ENCODE data around the gene CAPS.
"Not testable (repeated sequence)": the region's sequence is repeated elsewhere in the genome, so short reads cannot be mapped to it uniquely, and the experiment has no call there.

The CAPS gene

DNA sequence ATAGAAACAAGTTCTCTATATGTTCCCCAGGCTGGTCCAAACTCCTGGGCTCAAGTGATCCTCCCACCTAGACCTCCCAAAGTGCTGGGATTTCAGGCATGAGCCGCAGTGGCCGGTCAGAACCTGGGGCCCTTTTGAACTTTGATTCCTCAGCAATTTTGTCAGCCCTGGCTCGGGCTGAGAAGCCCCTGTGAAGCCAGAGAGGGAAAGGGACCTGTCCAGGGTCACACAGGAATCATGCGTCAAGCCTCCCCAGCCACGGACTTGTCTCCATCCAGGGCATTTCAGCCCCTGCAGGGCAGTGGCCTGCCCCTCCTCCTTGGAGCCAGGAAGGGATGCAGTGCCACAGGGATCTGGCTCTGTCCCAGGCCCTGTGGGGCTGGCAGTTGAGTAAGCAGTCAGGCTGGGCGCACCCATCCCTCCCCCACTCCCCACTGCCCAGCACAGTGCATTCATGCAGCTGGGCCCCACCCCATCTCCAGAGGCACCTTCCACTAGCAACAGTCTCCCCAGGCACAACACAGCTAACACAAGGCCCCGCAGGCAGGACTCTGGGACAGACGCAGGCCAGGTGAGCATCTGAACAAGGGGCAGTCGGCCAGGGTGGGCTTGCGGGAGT is at the start of gene CAPS:
CAPS (plus strand) TSS at position 516 of the 619 bp plus-strand sequence. CDS start 153 bp downstream, outside the sequence.
- no peak for DNase-seq (ENCODE audit: low read depth)

DNA sequence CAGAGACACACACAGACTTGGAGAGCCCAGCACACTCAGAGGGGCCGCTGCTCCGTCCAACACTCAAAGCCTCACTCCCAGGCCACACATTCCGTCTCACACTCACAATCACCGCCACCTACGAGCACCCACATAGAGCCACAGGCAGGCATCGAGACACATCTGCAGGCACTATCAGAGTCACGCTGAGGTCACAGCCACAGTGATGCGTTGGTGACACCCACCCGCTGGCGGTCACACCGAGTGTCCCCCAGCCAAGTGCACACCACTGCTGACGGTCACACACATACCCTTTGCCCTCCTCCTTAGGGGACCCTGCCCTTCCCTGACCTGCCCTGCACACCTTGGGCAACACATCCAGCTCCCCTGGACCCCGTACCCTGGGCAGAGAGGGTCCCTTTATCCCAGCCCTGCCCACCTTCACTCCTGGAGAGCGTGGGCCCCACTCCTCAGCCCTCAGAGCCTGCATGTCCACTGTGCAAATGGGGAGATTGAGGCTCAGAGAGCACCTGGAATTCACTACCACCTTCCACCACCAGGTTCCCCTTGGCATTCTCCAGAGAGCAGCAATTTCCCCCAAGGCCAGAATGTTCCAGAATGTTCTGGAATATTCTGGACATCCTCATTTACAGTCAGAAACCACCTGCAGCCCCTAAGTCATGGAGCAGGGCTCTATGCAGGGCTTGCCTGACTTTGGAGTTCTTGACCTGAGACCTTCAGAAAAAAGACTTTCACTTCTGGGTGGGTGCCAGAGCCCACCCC is 49.1 kb upstream of the CAPS start:
- no peak for DNase-seq (ENCODE audit: low read depth)

DNA sequence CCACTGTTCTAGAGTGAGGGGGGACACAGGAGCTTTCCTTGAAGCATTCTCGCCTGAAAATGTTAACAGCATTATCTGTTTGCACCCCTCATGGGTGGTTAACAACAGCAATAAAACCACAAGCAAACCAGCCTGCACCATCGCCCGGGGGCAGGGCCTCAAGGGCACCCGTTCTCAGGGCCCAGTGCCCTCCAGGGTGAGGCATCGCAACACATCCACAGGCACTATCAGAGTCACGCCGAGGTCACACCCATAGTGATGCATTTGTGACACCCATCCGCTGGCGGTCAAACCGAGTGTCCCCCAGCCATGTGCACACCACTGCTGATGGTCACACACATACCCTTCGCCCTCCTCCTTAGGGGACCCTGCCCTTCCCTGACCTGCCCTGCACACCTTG is 48.3 kb upstream of the CAPS start:
- DNase-seq (ENCODE audit: low read depth), result no peak

DNA sequence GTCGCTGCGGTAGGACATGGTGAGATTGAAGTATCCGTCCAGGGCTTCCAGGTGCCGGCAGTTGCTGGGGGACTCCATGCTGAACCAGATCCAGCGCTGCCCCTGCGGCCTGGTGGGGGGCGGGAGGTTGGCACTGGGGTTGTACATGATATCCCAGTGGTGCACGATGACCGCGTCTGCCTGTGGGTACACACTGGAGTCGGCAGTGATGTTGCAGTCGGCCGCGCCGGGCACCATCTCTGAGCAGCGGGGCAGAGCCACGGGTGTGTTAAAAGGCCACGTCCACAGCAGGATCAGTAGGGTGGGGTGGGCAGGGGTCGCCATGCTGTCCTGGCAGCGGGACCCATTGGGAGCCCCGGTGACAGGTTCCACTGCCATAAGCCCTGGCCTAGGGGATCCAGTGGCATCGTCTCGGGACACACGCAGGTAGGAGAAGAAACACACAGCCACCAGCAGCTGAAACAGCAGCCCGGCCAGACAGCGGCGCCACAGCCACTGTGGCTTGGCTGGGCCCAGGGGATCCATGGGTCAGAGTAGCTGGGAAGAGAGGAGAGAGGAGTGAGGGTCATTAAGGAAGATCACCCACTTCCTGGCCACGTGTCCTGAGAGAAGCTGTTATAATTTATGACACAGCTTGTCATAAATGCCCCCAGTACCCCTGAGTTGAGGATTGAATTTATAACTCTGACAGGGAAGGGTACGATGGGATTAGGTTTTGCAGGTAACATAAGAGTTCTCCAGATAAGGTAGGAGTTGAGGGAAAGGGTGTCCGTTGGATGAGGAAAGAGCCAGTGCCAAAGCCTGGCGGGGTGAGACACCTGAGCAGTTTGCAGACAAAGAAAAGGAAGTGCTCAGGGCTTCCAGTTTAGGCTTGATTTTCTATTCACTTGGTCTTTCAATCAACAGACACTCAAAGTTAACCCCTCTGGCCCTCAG is 46.6 kb upstream of the CAPS start:
- no peak for DNase-seq (ENCODE audit: low read depth)

DNA sequence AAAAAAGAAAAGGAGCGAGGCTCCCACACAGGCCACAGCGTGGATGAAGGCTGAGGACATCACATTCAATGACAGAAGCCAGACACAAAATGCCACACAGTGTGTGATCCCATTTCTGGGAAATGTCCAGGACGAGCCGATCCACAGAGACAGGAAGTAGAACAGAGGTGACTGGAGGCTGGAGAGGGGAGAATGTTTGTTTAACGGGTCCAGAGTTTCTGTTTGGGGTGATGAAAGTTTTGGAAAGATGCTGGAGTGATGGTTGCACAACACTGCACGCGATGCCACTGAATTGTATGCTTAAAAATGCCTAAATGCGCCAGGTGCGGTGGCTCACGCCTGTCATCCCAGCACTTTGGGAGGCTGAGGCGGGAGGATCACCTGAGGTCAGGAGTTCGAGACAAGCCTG is 43.1 kb upstream of the CAPS start:
- DNase-seq (ENCODE audit: low read depth), result no peak

DNA sequence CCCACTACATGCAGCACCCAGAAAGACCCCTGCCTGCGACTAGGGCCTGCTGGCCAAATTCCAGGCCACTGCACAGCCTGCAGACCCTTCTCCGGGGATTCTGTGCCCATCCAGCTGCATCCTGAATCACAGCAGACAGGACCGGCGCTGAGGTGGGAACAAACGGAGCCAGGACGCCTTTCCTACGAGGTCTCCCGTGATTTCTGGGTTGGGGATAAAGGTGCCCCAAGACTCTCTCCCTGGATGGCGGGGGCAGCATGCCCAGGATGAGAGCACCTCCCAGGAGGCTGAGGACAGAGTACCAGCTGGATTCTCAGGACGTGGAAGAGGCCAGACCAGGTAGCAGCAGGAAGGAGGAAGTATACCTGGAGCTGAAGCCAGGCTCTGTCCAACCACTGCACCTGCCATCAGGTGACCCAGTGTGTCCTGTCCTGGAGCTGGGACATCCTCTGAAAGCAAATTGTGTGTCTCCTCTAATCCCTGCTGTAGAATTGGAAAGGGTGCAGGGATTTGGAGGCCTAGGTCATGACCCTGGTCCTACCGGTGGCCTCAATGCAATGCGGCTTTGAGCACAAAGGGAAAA is 40.3 kb upstream of the CAPS start:
- no peak for DNase-seq (ENCODE audit: low read depth)

DNA sequence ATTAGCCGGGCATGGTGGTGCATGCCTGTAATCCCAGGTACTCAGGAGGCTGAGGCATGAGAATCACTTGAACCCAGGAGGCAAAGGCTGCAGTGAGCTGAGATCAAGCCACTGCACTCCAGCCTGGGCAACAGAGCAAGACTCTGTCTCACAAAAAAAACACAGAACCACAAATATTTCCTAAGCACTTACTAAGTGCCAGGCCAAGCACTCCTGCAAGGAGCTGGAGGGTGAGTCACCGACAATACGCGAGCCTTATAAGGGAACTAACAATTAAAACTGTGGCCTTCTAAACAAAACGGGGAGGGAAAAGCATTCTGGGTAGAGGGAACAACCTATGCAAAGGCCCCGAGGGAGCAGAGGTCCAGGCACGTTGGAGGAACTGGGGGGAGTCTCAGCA is 39.6 kb upstream of the CAPS start:
- DNase-seq (ENCODE audit: low read depth), result not testable (repeated sequence)

DNA sequence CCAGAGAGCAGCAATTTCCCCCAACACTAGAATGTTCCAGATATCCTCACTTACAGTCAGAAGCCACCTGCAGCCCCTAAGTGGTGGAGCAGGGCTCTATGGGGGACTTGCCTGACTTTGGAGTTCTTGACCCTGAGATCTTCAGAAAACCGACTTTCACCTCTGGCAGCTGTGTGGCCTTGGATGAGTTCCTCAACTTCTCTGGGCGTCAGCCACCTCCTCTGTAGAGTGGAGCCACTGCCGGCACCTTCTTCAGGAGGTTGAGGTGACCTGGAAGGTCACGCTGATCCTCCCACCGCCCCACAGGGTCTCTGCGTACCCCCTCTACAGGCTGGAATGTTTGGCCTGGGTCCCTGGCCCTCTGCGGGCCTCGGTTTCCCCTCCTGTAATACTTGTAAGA is 36.6 kb upstream of the CAPS start:
- DNase-seq (ENCODE audit: low read depth), result no peak

DNA sequence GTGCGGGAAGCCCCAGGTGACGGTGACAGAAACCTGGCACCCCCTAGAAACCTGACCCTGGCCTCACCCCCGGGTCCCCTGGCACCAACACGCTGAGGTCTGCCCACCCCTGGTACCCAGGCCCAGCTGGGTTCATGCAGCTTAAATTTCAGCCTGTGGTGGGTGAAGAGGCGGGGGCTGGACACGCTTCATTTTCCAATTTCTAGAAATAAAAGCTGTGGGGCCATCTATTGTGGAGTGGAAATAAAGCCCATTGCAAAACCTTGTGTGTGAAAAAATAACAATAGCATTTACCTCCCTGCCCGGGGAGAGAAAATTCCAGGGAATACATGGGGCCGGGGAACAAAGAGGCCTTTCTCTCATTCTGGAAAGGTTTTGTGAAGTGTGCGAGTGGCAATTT is 36.2 kb upstream of the CAPS start:
- DNase-seq (ENCODE audit: low read depth), result no peak

DNA sequence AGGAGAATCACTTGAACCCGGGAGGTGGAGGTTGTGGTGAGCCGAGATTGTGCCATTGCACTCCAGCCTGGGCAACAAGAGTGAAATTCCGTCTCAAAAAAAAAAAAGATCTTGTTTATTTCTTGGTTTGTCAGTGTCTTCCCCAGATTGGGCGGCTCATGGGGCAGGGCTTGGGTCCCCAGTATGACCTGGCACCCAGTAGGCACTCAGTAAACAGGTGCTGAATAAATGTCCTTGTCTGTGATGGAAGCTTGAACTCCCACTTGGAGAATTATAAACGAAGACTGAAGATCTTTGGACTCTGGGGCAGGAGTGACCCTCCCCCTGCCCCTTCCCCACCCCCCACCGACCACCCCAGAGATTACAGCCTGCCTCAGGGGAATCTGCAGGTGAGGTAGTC is 33.9 kb upstream of the CAPS start:
- DNase-seq (ENCODE audit: low read depth), result no peak

DNA sequence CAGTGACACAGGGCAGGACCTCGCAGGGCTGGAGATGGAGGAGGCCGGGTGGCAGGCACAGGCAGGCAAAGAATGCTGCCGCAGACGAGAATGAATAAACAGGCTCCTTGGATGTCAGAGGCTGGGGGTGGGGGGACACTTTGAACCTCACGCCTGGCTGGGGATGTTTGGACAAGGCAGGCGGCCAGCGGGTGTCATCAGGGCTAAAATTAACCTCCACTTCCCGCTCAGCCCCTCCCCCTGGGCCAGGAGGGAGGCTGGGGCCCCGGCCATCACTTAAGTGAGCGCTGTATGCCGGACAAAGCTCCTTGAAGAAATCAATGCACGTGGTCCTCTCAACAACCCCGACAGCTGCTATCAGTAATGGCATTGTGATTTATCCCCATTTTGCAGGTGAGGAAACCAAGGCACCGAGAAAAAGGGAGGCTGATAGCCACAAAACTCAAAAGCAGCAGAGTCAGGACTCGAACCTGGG is 33.4 kb upstream of the CAPS start:
- no peak for DNase-seq (ENCODE audit: low read depth)

DNA sequence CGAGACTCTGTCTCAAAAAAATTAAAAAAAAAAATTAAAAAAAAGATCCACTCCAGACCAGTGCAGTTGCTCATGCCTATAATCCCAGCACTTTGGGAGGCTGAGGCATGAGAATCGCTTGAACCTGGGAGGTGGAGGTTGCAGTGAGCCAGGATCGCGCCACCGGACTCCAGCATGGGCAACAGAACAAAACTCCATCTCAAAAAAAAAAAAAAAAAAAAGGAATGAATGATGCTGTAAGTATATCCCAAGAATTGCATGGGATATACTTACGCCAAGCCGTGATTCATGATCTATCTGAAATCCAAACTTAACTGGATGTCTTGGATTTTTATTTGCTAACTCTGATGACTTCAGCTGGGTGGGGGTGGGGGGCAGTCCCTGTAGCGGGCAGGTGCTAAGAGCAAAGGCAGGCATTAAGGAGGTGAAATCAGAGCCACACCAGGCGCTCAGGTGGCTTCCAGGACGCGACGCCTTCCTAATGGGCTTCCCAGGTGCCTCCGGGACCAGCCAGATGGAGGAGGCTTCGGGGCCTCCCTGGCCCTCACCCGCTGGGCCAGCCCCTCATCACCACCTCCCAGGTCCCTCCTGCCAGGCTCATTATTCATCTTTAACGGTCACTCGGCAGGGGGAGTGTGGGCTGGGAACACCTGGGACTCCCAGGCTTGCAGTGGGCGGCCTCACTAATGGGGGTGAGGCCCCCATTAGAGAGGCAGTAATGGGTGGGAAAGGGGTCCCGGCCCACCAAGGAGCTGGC is 32.3 kb upstream of the CAPS start:
- DNase-seq (ENCODE audit: low read depth), result no peak

DNA sequence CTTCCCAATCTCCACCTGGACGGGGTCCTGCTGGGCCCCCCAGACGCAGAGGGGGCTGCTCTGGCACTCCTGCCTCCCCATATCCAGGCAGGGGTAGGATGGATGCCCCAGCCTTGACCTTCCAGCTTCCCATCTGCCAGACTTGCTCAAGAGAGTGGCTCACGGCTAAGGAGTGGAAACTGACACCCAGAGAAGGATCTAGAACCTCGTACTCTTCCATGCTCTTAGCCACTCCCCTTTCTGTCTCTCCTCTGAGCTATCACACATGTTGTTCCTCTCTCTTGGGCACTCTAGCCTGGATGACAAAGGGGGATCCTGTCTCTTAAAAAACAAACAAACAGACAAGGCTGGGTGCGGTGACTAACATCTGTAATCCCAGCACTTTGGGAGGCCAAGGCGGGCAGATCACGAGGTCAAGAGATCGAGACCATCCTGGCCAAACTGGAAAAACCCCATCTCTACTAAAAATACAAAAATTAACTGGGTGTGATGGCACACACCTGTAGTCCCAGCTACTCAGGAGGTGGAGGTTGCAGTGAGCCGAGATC is 31.6 kb upstream of the CAPS start:
- DNase-seq (ENCODE audit: low read depth), result no peak

DNA sequence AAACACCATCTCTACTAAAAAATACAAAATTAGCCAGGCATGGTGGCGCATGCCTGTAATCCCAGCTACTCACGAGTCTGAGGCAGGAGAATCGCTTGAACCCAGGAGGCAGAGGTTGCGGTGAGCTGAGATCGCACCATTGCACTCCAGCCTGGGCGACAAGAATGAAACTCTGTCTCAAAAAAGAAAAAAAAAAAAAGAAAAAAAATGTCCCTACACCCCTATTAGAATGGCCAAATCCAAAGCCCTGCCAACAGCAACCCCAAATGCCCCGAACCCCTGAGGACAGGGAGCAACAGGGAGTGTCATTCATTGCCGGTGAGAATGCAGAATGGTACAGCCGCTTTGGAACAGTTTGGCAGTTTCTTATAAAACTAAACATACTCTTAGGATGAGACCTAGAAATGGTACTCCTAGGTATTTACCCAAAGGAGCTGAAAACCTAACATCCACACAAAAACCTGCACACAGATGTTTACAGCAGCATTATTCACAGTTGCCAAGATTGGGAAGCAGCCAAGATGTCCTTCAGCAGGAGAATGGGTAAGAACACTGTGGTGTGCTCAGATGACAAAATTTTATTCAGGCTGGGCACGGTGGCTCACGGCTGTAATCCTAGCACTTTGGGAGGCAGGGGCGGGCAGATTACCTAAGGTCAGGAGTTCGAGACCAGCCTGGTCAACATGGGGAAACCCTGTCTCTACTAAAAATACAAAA is 30.7 kb upstream of the CAPS start:
- DNase-seq (ENCODE audit: low read depth), result not testable (repeated sequence)

DNA sequence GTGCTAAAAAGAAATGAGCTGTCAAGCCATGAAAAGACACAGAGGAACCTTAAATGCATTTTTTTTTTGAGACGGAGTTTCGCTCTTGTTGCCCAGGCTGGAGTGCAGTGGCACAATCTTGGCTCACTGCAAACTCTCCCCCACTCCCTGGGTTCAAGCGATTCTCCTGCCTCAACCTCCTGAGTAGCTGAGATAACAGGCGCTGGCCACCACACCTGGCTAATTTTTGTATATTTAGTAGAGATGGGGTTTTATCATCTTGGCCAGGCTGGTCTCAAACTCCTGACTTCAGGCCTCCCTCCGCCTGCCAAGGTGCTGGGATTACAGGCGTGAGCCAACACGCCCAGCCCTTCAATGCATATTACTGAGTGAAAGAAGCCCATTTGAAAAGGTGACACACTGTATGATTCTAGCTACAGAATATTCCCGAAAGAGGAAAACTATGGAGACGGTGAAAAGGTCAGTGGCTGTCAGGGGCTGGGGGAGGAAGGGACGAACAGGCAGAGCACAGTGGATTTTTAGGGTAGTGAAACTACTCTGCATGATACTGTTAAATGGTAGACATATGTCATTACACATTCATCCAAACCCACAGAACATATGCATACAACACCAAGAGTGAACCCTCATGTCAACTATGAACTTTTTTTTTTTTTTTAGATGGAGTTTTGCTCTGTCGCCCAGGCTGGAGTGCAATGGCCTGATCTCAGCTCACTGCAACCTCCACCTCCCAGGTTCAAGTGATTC is 29.8 kb upstream of the CAPS start:
- not testable (repeated sequence) for DNase-seq (ENCODE audit: low read depth)

DNA sequence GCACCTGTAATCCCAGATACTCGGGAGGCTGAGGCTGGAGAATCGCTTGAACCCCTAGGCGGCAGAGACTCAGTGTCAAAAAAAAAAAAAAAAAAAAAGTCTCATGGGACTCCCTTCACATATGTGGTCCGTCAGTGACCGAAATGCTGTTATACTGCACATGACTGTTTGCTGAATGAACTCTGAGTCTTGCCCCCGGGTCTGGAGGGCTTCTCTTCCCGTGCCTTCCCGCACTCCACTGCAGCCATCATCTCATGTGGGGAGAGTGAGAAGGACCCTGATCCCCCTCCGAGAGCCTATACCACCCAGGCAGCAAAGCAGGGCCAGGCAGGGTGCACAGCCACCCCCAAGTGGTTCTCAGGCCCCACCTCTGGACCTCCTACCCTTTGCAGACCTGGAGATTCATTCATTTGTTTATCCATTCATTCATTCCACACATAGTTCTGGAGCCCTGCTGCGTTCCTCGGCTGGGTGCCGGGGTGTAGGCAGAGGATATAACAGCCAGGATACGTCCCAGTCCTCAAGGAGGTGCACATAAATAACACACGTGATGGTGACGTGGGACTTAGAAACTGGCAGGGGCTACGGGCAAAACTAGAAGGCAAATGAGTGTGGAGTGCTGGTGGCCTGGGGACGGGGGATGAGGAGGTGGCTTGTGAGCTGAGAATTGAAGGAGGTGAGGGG is 24.6 kb upstream of the CAPS start:
- no peak for DNase-seq (ENCODE audit: low read depth)

DNA sequence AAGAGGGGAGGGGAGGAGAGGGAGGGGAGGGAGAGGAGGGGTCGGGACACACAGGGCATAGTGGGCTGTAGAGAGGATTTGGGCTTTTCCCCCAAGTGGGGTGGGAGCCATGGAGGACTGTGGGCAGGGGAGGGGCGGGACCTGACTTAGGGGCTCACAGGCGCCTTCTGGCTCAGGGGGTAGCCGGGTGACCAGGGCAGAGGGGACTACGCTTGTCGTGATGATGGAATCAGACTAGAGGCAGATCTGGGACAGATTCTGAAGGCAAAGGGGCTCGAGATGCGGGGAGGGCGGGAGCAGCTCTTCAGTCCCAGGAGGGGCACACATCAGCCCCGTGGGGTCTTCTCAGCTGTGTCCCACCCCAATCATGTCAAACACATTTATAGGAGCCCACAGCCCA is 24.0 kb upstream of the CAPS start:
- DNase-seq (ENCODE audit: low read depth), result no peak

DNA sequence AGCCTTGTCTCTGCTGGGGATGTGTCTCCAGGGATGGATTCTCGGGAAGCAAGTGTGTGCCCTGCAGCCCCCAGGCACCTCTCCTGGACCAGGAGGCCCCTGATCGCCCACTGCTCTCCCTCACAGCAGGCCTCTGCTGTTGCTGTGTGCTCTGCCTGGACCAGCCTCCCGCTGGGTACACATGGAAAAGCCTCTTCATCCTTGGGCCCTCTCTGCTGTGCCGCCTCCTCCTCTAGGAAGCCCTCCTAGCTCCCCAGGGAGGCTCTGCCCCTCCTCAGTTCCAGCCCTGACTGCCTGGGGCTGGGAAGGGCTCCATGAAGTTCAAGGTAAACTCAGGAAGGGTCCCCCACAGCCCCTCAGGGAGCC is 22.5 kb upstream of the CAPS start:
- DNase-seq (ENCODE audit: low read depth), result no peak

Data from HS-5 (cell line).